Stimulated activated CD4-positive, alpha-beta T cell treated with anti-CD3 and anti-CD28 coated beads, TNF-alpha, amount 100 ng/mL, for 1 hour (primary cell): Measurements from ENCODE around the gene PIP5K1B.

Experiments used
- DNase-seq, 3 donors: peaks; one replicate each; pipeline ENCODE4 v3.0.0-alpha.2; 2020; ENCODE audit warnings: low read depth in 3 of 3, low spot score in 1 of 3

The PIP5K1B gene

DNA sequence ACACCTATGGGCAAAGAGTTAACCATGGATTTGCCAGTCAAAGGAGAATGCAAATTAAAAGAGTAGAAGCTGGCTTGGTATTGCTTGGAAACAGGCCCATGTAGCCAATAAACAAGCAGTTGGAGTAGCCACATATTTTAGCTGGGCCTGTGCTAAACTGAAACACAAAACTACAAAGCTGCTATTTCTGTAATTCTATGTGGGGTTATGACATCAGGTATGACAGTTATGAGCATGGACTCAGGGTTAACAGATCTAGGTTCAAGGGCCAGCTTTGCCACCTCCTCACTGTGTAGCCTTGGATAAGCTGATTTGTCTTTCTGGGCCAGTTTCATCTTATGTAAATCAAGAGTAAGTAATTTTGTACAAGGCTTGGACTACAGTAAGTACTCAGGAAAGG lies 142.7 kb downstream of the PIP5K1B start:
- no peak for DNase-seq

- DNase-seq = no peak
Measured at GRCh38 chr9:68851657-68852056, 146.6 kb downstream of the PIP5K1B start.

GRCh38 chr9:68852941-68853340 lies 147.9 kb downstream of the PIP5K1B start:
- no peak for DNase-seq

- no peak for DNase-seq
Measured at GRCh38 chr9:68859347-68859746, 154.3 kb downstream of the PIP5K1B start.

DNA sequence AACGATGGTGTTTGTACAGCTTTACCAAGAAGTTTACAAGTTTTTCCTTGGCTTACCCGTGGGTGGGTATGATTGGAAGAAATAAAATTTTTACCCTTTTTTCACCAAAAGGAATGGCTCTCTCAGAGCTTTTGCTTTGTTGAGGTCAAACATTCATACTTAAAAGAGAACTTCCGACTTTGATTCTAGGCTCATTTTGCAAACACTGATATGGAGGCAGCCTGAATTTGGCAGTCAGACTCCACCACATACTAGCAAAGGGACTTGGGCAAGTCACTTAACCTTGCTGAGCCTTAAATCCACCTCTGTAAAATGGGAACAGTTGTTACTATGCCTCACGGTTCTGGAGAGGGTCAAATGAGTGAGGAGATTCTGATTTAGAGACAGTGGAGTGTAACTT lies 155.4 kb downstream of the PIP5K1B start:
- DNase-seq = no peak

GRCh38 chr9:68861436-68861835 lies 156.4 kb downstream of the PIP5K1B start:
- no peak for DNase-seq

- DNase-seq = no peak
Measured at GRCh38 chr9:68867066-68867465, 162.0 kb downstream of the PIP5K1B start.

DNA sequence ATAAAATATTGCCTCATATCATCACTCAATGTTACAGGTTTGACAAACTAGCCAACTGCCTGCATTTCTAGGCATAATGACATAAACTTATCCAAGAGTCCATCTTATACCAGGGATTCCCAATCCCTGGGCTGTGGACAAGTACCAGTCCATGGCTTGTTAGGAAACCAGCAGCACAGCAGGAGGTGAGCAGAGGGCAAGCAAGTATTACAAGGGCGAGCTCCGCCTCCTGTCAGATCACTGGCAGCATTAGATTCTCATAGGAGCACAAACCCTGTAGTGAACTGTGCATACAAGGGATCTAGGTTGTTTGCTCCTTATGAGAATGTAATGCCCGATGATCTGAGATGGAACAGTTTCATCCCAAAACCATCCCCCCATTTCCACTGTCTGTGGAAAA lies 164.0 kb downstream of the PIP5K1B start:
- DNase-seq = no peak

GRCh38 chr9:68870086-68870485 lies 165.0 kb downstream of the PIP5K1B start:
- DNase-seq = no peak

DNA sequence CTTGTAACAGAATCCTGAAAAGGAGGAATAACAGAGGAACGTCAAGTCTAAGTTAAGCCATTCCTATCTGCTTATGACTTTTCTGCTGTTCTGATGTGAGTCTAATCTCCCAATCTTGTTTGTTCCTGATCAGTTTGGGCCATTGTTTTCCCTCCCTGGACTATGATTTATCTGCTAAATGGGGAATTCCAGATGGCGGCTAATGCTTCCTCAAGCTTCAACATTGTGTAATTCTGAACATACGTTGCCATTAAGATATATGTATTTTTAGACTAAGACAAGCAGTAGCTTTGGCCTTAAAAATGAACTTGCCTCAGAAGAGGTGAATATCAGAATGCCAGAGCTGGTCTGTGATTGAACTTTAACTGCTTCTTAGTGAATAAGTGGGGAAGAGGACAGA lies 166.2 kb downstream of the PIP5K1B start:
- DNase-seq = no peak

- DNase-seq = no peak
Measured at GRCh38 chr9:68872026-68872501, 167.0 kb downstream of the PIP5K1B start.

DNA sequence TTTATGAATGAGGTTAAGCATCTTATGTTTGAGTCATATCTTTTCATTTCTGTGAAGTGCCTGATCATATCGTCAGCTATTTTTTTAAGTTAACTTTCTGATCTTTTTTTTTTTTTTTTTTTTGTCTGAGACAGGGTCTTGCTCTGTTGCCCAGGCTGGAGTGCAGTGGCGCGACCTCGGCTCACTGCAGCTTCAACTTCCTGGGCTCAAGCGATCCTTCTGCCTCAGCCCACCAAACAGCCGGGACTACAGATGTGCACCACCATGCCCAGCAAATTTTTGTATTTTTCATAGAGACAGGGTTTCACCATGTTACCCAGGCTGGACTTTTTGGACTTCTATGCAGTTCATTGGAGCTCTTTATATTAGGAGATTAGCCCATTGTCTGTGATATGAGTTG lies 168.1 kb downstream of the PIP5K1B start:
- DNase-seq = no peak

DNA sequence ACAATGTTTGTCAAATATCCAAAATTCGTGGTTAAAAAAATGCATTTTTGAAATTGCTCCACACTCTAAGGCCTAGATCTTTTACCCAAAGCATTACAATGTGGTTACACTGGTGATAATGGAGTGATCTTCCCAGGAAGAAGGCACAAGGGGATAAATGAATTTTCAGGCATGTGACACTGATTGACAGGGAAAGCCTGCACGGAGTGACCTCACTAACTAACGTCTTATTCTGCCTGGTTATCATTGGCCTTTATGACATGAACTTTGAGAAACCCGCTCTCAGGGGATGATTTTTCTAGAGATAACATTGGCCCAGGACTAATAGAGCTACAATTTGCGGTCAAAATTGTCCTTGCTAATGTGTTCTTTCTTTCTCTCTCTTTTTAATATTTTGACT lies 171.2 kb downstream of the PIP5K1B start:
- no peak for DNase-seq

- no peak for DNase-seq
Measured at GRCh38 chr9:68876681-68877080, 171.6 kb downstream of the PIP5K1B start.

DNA sequence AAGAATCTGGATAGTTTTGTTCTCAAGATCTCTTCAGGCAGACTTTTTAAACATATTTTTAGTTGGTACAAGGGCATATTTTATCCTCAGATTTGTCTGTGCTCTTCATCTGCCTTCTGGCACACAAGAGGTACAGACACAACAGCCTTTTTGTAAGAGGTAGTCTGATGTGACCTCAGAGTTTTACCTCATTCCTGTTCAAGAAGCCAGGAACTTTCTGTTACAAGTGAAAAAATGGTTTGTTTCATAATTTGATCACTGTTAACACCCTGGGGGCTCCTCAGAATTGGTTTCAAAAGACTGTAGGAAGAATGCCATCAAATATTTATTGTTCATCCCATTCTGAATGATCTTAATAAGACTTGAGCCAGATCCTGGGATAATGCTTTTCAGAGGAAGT lies 172.2 kb downstream of the PIP5K1B start:
- DNase-seq = no peak

DNA sequence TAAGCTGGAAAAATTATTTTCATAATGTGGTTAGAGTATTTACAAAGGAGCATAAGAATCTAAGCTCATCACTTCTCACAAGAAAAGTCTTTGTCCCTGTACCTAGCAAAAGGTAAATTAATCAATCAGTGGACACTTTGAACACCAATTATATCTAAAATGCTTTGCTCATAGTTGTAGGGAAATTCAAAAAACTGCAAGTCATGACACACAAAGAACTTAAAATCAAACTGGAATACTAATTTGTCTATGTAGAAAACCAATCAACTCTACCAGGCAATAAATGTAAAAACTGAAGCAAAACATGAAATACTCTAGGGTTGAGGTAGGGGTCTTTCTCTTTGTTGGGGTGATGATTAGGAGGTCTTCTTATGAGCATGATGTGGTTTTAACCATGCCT lies 173.4 kb downstream of the PIP5K1B start:
- DNase-seq = no peak

DNA sequence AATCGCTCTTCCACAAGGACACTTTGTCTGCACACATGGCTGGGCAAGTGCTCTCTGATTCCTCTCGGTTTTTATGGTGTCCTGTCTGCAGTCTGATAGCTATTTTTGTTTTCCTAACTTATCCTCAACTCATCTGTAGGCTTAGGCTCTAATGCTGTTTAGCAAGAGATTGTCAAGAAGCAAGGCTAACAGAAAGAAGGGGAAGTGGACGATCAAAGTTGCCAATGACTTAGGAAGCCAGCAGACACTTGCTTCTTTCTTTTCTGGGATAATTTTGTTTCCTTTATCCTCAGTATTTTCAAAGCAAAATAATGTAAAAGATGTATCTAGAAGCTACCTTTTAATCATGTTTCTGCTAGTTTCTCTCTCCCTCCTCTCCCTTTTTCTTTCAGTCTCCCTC lies 178.2 kb downstream of the PIP5K1B start:
- DNase-seq = no peak

GRCh38 chr9:68887232-68887631 lies 182.2 kb downstream of the PIP5K1B start:
- DNase-seq = no peak

DNA sequence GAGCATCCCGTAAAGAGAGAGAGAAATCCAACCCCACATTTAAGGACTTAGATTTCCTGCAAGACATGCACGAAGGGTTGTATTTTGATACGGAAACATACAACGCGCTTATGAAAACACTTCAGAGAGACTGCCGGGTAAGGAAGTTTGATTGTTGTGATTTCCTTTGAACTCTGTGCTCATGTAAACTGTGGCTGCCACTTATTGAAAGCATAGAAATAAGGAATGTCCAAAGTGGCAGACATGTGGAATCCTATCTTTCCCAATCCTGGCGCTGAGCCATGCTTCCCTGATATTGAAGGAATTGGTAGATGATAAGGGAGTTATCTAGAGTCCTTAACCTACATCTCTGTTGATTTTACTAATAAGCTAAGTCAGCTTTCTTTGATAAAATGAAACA lies 189.5 kb downstream of the PIP5K1B start:
- DNase-seq = no peak

- DNase-seq = no peak
Measured at GRCh38 chr9:68895741-68896478, 190.9 kb downstream of the PIP5K1B start.

- DNase-seq = no peak
Measured at GRCh38 chr9:68896486-68896885, 191.4 kb downstream of the PIP5K1B start.

DNA sequence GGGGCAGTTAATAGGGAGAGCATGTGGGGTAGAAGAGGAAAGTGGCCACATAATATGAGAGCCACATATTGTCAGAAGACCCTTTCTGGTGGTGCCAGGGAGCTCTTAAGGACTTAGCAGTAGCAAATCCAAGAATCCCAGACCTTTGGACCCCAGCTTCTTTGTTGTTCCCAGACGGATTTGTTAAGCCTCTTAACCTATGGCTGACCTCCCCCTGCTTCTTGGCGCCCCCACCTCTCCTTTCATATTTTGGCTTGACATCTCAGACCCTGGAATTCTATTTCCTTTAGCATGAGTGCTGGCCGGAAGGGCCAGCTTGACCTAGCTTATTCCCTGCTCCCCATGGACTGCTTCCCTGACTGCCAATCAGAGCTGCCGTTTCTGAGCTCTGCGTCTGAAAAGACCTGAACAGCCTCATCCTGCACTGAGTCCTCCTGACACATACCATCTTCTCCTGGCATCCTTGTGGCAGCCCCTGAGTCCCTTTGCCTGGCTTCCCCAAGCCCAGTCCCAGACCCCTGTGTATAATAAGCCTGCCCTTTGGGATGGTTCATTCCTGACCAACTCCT lies 192.6 kb downstream of the PIP5K1B start:
- no peak for DNase-seq
